ENCODE measurements around the gene PIH1D2.
A peak's percentile ranks its signal among the peaks of the same experiment; 100 is the strongest.
"Not testable (repeated sequence)": the region's sequence is repeated elsewhere in the genome, so short reads cannot be mapped to it uniquely, and the experiment has no call there.

PIH1D2 gene

GRCh38 chr11:112073941-112074811, at the start of gene PIH1D2, which contains the start of gene NKAPD1:
Gene PIH1D2 (minus strand): TSS chr11:112074017. CDS start chr11:112073174, 843 bp downstream.
Gene NKAPD1 (plus strand): TSS chr11:112074299. CDS start chr11:112075575, 1,276 bp downstream.
- peak; percentile 58 to 75 (median 64) for DNase-seq

- no peak for DNase-seq
These were observed 49.3 kb upstream of the PIH1D2 start for GRCh38 chr11:112123129-112123528.

GRCh38 chr11:112121981-112122615, 48.3 kb upstream of the PIH1D2 start:
- no peak for DNase-seq

GRCh38 chr11:112118176-112118575, 44.4 kb upstream of the PIH1D2 start:
- no peak for DNase-seq

- no peak for DNase-seq
These were observed 41.6 kb upstream of the PIH1D2 start for GRCh38 chr11:112115386-112115785.

DNA sequence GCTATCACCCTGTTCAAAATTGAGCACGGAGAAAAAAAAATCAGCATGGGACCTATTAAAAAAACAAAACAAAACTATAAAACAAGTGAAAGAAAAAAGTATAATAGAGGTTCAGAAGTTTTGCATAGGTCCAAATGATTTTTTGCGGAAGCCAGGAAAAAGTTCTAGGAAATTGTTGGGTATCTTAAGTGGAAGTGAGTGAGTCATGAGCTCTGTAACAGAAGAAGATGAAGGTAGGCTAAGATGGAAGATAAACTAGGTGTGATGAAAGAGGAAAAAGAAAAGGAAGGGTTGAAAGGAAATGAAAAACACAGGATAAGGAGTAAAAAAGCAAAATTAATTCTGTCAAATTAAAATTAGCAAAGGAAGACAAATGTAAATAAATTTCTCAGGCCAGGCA, 40.6 kb upstream of the PIH1D2 start:
- DNase-seq = no peak

- DNase-seq = no peak
These were observed 40.0 kb upstream of the PIH1D2 start for GRCh38 chr11:112113539-112114457.

DNA sequence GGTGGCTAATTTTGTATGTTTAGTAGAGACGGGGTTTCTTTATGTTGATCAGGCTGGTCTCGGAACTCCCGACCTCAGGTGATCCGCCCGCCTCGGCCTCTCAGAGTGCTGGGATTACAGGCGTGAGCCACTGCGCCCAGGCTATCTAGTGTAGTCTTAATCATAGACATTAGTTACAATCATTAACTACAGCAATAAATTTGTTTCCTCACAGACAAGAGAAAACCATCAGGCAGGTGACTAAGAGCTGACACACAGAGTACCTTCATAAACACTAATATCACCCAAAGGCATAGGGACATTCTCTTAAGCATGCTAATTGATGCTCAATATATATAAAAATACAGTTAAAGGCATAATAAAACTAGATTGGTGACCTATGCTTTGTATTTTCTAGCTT, 32.3 kb upstream of the PIH1D2 start:
- DNase-seq = no peak

DNA sequence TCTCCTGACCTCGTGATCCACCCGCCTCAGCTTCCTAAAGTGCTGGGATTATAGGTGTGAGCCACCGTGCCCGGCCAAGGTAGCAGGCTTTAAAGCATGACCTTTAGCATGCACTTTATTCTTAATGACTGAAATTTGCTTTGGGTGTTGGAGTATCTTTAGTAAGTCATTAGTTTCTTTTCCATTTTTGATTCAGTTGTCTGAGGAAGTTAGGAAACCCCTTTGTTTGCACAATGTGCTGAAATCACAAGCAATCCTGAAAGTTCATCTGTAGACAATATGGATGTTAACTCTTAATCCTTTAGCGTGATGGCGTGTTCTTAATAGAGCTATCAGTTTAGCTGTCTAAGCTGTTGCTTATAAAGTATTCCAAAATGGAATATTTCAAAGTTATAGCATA, 29.6 kb upstream of the PIH1D2 start:
- no peak for DNase-seq

DNA sequence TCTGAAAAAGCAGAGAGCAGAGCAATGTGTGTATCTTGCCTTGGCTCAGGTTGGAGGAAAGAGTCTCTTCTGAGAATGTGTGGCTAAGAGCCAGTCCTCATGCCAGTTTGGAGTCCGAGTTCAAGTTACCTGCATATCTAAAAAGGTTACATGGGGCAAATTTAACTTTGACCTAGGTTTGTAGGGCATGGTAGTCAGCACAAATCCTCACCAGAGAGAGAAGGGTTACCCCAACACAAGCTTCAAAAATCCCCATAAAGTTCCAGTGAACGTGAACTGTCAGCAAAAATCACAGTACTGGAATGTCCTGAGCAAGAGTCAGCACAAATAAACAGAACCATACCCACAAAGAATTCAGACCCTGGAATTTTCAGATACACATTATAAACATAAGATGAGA, 26.6 kb upstream of the PIH1D2 start:
- DNase-seq = no peak

DNA sequence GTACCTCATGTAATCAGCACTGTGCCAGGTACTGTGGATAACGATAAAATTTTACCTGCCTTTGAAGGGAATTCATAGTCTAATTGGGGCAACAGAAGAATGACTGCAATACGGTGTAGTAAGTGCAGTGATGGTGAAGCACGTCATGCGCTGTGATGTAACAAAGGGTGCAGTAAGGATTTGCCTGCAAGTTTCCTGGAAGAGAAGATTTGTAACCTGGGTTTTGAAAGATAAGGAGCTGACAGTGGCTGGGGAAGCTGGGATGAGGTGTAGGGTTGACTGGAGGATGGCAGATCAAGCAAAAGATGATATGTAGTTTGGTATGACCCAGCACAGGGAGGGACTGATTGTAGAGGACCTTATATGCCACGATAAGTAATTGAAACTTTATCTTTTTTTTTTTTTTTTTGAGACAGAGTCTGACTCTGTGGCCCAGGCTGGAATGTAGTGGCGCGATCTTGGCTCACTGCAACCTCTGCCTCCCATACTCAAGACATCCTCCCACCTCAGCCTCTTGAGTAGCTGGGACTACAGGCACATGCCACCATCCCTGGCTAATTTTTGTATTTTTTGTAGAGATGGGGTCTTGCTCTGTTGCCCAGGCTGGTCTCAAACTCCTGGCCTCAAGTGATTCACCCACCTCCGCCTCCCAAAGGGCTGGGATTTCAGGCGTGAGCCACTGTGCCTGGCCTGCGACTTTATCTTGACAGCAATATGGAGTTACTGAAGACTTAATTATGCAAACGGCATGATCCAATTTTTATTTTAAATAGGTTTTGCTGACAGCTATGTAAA, 24.1 kb upstream of the PIH1D2 start:
- DNase-seq = no peak

DNA sequence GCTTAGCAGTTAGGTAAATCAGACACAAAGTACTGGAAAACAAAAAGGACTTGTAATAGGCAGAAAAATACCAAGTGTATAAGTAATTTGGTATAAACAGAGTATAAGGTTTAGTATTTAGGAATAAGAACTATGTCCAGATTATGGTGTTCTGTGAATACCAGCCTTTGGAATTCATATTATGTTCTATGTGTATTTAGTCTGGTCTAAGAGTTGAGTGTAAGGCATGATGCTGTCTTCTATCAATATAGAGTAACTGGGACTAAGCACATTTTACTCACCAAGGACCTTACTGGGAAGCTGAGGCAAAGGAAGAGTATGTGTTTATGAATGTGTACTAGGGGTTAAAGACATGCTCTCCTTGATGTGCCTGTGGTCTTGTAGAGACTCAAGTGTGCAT, 22.4 kb upstream of the PIH1D2 start:
- DNase-seq = no peak

- not testable (repeated sequence) for DNase-seq
These were observed 21.5 kb upstream of the PIH1D2 start for GRCh38 chr11:112095302-112095701.

GRCh38 chr11:112087212-112087611, 13.4 kb upstream of the PIH1D2 start:
- no peak for DNase-seq

- peak; percentile 86 to 91 (median 88) for DNase-seq
These were observed 12.8 kb upstream of the PIH1D2 start, which contains the start of the genes SDHD and TIMM8B for GRCh38 chr11:112086422-112087191. Gene SDHD (plus strand): TSS chr11:112086873. CDS start chr11:112086908, 35 bp downstream. Gene TIMM8B (minus strand): TSS chr11:112086756. CDS start chr11:112086723, 33 bp downstream.

GRCh38 chr11:112085822-112086421, 12.1 kb upstream of the PIH1D2 start:
- peak in 1 of 4 experiments; percentile 6 for DNase-seq

DNA sequence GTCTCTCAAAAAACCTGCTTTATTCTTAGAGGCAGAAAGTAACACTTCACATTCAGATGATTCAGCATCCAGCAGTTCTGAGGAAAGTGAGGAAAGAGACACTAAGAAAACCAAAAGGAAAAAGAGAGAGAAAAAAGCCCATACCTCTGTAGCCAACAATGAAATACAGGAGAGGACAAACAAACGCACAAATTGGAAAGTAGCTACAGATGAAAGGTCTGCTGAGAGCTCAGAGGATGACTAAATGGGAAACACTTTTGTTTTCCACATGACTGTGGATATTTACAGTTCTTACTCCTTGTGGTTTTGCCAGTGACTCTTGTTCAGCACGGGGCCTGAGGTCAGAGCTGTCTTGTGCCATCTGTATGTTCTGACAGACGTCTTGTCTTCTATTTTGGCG, 8.9 kb upstream of the PIH1D2 start:
- DNase-seq = no peak

DNA sequence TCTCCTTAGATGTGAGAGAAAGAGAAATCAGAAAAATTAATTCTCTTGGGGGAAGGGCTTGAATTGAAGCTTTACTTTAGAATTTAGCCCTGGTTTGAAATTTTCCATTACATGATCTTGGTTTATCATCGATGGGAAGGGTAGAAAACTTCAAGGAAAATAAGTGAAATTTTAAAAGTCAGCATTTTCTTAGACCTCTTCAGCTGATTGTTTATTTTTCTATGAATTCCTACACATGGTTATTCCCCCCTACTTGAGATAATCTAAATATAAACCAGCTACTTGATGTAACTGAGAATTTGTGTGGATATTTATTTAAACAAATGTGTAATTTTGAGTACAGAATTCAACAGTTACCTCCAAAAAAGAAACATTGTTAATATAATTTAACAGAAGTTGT, 10.9 kb downstream of the PIH1D2 start:
- DNase-seq = no peak

GRCh38 chr11:112058103-112058502, 15.7 kb downstream of the PIH1D2 start:
- DNase-seq = no peak

GRCh38 chr11:112057170-112057569, 16.6 kb downstream of the PIH1D2 start:
- no peak for DNase-seq

DNA sequence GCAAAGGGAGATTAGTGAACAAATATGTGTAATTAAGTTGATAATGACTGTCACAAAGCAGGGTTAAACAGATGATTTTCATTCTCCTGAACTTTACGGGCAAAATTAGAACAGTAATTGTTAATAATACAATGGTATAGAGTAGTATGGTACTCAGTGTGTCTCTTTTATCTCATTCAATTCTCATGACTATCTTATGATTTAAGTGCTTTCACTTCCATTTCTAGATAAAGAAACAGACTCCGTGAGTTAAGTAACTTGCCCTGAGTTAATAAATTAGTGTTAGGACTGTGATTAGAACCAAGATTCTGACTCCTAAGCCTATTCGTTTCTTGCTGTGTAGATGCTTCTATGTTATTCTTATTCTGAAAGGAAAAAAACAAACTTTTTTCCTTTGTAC, 22.0 kb downstream of the PIH1D2 start:
- no peak for DNase-seq
